GM20431 (cell line): ENCODE results near the gene SNRNP48.

Experiments
- in situ Hi-C: fragments of 300-500 bp; cut with MseI, MboI; formaldehyde crosslinking; loops from one replicate; pipeline ENCODE4 v1.15.0; 2020; ENCODE audit warnings: low sequenced_read_pairs; ENCODE audit not compliant: unreplicated experiment

SNRNP48 gene

DNA sequence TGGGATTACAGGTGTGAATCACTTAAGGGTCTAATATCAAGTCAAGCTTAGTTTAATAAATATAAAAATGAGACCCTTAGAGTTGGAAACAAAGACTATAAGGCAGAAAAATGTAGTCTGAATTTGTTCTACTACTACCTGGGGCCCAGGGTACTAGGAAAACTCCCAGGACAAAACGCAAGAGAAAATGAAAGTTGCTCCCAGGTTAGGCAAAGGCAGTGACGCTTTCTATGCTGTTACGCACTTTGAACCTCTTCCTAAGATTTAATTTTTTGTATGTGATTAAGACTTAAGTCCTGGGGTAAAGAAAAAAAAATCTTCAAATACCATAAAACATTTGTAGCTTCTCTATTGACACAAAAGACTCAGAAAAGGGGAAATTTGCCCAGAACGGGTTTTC lies 31.2 kb upstream of the SNRNP48 start:
- in situ Hi-C loops = no loop called here

GRCh38 chr6:7559196-7559595 lies 30.8 kb upstream of the SNRNP48 start:
- in situ Hi-C loops = no loop called here

DNA sequence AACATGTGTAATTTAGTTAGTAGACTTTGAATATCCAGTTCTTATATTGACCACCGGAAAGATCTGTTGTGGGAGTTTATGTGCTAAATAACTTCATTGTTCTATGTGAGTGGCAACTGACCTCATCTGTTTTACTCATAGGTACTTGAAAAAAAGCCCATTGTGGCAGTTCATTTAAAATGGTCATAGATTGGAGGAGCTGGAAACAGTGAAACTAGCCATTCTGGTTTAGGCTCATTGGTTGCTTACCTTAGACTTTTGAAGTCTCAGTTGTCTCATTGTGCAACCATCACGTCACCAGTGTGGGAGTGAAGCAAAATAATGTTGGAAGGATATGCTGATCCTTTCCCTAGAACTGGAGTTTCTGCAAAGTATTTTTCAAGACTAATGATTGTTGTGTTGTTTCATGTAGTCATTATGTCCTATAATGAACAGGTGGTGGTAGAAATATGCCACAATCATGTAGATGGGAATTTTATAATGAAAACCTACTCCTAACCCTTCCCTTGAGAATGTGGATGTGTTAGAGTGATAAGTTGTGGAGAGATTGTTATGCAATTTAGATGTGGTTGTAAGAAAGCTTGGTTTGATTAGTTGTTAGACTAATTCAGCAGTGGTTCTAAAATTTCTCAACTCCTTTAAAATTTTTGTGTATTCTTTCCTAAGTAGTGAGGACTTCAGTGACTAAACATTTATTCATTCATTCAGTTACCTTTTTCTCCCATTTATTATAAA lies 30.2 kb upstream of the SNRNP48 start:
- in situ Hi-C loops = no loop called here

DNA sequence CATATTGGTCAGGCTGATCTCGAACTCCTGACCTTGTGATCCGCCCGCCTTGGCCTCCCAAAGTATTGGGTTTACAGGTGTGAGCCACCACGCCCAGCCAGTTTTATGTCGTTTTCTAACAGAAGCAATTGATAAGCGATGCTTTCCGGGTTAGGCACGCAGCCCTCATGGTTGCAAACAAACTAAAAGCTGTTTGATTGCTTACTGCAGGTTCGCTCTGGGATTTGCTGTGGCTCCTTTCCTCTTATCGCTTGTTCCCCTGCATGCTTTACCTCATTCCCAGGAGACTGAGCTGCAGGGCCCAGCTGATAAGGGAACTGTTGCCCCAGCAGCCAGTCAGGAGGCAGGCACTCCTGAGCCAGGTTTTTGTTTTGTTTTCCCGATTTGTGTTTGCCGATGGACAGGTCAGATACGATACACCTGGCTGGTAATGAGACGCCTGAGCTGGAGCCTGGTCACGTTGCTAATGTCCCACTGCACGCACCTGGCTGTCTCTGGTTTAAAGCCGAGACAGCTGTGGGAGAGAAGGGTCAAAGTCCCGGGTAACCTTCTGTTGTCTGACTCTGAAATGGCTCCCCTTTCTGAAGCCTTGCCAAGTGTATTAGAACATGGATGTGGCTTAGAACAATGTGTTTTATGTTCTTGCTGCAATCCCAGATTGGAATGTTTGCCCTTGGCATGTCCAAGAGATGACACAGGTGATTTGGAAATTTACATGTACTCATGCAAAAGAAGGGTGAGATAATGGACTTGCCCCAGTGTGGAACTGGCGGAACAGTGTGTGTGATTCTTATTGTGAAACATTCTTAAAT lies 28.6 kb upstream of the SNRNP48 start:
- in situ Hi-C loops = no loop called here

GRCh38 chr6:7562769-7563168 lies 27.2 kb upstream of the SNRNP48 start:
- in situ Hi-C loops = no loop called here

DNA sequence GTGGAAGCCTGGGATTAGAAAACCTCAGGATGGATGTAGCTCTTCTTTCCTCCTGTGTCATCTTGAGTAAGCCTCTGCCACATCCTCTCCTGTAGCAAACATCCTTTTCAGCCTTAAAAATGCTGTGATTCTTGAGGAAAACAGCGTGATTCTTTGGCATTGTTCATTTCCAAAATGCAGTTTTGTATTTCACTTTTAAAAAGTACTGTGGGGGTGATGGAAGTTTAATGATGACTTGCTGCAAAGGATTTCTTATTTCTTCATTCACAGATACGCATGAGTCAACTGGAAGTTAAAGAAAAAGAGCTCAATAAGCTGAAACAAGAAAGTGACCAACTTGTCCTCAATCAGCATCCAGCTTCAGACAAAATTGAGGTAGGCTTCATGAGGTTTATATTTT lies 23.9 kb upstream of the SNRNP48 start:
- in situ Hi-C loops = no loop called here

DNA sequence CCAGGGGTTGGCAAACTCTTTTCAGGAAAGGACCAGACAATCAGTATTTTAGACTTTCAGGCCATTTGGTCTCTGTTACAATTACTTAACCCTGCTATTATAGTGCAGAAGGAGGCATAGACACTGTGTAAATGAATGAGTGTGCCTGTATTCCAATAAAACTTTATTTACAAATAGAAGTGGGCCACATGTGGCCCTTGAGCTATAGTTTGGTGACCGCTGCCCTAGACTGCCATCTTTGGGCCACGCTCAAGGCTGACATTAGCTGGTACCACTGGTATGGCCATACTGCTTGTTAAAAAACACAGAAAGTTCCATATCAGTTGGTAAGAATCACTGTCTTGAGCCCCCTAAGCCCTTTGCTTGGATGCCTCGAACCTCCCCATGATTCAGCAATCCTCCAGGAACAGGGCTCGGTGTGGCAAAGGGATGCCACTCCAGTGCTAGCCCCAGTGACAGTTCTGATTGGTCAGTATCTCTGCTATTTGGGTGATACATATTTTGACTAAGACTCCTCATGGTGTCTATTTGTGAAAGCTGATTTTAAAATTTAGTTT lies 23.3 kb upstream of the SNRNP48 start:
- in situ Hi-C loops = no loop called here

- in situ Hi-C loops = no loop called here
Observed at GRCh38 chr6:7568021-7568420, 22.0 kb upstream of the SNRNP48 start.

DNA sequence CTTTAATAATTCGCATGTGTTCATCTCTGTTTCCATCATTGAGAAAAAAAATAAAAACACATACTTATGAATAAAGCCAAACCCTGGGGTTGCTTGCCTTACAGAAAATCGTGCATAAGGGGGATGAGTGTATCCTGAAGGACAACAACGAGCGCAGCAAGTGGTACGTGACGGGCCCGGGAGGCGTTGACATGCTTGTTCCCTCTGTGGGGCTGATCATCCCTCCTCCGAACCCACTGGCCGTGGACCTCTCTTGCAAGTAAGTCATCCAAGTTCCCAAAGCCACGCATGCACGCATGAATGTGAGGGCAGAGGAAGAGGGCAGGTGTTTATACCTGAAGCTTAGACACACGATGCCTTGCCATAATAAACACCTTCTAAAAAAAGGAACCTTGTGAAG lies 20.9 kb upstream of the SNRNP48 start:
- in situ Hi-C loops = no loop called here

GRCh38 chr6:7572213-7572943 lies 17.6 kb upstream of the SNRNP48 start:
- in situ Hi-C loops = no loop called here

- in situ Hi-C loops = no loop called here
Observed at GRCh38 chr6:7574500-7574899, 15.5 kb upstream of the SNRNP48 start.

- in situ Hi-C loops = no loop called here
Observed at GRCh38 chr6:7578516-7578915, 11.5 kb upstream of the SNRNP48 start.

- in situ Hi-C loops = no loop called here
Observed at GRCh38 chr6:7578931-7579330, 11.1 kb upstream of the SNRNP48 start.

- in situ Hi-C loops = no loop called here
Observed at GRCh38 chr6:7579851-7580250, 10.1 kb upstream of the SNRNP48 start.

- in situ Hi-C loops = no loop called here
Observed at GRCh38 chr6:7580537-7580926, 9.5 kb upstream of the SNRNP48 start.

- in situ Hi-C loops = no loop called here
Observed at GRCh38 chr6:7580927-7581618, 8.9 kb upstream of the SNRNP48 start.

DNA sequence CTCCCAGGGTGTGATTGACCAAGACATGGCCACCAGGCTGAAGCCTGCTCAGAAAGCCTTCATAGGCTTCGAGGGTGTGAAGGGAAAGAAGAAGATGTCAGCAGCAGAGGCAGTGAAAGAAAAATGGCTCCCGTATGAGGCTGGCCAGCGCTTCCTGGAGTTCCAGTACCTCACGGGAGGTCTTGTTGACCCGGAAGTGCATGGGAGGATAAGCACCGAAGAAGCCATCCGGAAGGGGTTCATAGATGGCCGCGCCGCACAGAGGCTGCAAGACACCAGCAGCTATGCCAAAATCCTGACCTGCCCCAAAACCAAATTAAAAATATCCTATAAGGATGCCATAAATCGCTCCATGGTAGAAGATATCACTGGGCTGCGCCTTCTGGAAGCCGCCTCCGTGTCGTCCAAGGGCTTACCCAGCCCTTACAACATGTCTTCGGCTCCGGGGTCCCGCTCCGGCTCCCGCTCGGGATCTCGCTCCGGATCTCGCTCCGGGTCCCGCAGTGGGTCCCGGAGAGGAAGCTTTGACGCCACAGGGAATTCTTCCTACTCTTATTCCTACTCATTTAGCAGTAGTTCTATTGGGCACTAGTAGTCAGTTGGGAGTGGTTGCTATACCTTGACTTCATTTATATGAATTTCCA lies 4.6 kb upstream of the SNRNP48 start:
- in situ Hi-C loops = no loop called here

DNA sequence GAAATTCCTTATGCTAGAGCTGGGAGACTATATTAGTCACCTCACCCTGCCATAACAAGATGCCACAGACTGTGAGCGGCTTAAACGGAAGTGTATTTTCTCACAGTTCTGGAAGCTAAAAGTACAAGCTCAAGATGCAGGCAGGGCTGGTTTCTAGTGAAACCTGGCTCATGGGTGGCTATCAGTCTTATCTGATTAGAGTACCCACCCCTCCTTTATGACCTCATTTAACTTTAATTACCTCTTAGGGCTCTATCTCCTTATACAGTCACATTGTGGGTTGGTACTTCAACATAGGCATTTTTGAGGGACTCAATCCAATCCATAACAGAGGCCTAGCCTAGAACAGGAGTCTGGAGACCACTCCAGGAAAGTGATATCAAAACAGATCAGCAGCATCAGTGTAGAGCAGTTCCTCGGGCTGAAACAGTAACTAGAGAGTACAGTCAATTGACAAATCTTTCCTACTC lies 2.3 kb upstream of the SNRNP48 start:
- in situ Hi-C loops = no loop called here

DNA sequence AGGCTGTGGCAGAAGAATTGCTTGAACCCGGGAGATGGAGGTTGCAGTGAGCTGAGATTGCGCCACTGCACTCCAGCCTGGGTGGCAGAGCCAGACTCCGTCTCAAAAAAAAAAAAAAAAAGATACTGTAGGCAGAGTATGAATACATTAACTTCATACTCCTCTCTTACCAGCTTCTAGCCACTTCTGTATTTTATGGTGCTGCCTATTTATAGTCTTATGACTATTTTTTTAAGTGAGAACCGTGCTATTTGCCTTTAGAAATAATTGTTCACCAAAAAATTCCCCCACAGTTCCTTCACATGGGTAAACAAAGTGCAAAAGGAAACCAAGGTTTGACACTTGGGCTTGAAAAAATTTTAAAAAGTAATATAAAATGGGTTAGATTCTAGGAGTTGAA lies 1.5 kb upstream of the SNRNP48 start:
- in situ Hi-C loops = no loop called here

- in situ Hi-C loops = no loop called here
Observed at GRCh38 chr6:7589221-7589620, 777 bp upstream of the SNRNP48 start.
